Stimulated activated naive B cell treated with anti-CD40 and anti-IgM and Interleukin-4, amounts not matched to agents 10 μg/mL and 1 μg/mL and 100 μg/mL, for 72 hours (primary cell): ENCODE data around the gene TRAPPC12.

ENCODE experiments used
- ATAC-seq, 2 donors: fragments of 150-1000 bp; cut with Tn5 transposase; replicated peaks; 2 replicates each; pipeline ENCODE4 v1.10.0; 2021; ENCODE audit warnings: moderate library complexity in 1 of 2
- DNase-seq: peaks from one replicate; pipeline ENCODE4 v3.0.0; 2021
- H3K27ac Mint-ChIP-seq: one replicate; pipeline ENCODE4 v1.8.0; 2022; ENCODE audit warnings: mild to moderate bottlenecking, mixed read lengths
- H3K27me3 Mint-ChIP-seq, 2 donors: one replicate each; pipeline ENCODE4 v1.8.0; 2022; ENCODE audit warnings: mixed read lengths in 2 of 2
- H3K36me3 Mint-ChIP-seq, 2 donors: one replicate each; pipeline ENCODE4 v1.8.0; 2022; ENCODE audit warnings: mixed read lengths in 2 of 2, mild to moderate bottlenecking in 1 of 2
- H3K4me1 Mint-ChIP-seq, 2 donors: one replicate each; pipeline ENCODE4 v1.8.0; 2022; ENCODE audit warnings: mixed read lengths in 2 of 2, mild to moderate bottlenecking in 1 of 2
- H3K4me3 Mint-ChIP-seq, 2 donors: one replicate each; pipeline ENCODE4 v1.8.0; 2022; ENCODE audit warnings: mild to moderate bottlenecking in 2 of 2, mixed read lengths in 2 of 2, moderate library complexity in 1 of 2
- H3K9me3 Mint-ChIP-seq, 2 donors: one replicate each; pipeline ENCODE4 v1.8.0; 2022; ENCODE audit warnings: mixed read lengths in 2 of 2, mild to moderate bottlenecking in 1 of 2

TRAPPC12 gene

GRCh38 chr2:3463186-3463835 lies 83.8 kb downstream of the TRAPPC12 start:
- DNase-seq (no peak), ATAC-seq (no peak)
- Mint-ChIP-seq H3K27ac (no peak overlapping the region), H3K9me3 (no peaks in the 10 kb centered on the region), H3K27me3 (no peaks in the 10 kb centered on the region), H3K4me1 (peaks cover 5 to 11% of the 10 kb centered on the region in 2 donors), H3K4me3 (no peak overlapping the region), H3K36me3 (peaks cover 20 to 46% of the 10 kb centered on the region in 2 donors)

- ATAC-seq = no peak
- H3K4me3 Mint-ChIP-seq = no peak overlapping the region
- H3K27me3 Mint-ChIP-seq = no peaks in the 10 kb centered on the region
- peak overlapping the region; percentile 56 for H3K27ac Mint-ChIP-seq
- peaks cover 5 to 11% of the 10 kb centered on the region in 2 donors for H3K4me1 Mint-ChIP-seq
- H3K36me3 Mint-ChIP-seq = peaks cover 25 to 48% of the 10 kb centered on the region in 2 donors
- no peak for DNase-seq
- no peaks in the 10 kb centered on the region for H3K9me3 Mint-ChIP-seq
Measured at GRCh38 chr2:3463944-3464343, 84.5 kb downstream of the TRAPPC12 start.

GRCh38 chr2:3464401-3465005 lies 85.0 kb downstream of the TRAPPC12 start:
- Mint-ChIP-seq H3K9me3 (no peaks in the 10 kb centered on the region), H3K27me3 (no peaks in the 10 kb centered on the region), H3K36me3 (peaks cover 25 to 50% of the 10 kb centered on the region in 2 donors), H3K4me1 (peaks cover 5 to 11% of the 10 kb centered on the region in 2 donors), H3K4me3 (no peak overlapping the region), H3K27ac (no peak overlapping the region)
- no peak for DNase-seq
- ATAC-seq = no peak

GRCh38 chr2:3465328-3465727 lies 85.8 kb downstream of the TRAPPC12 start:
- DNase-seq (no peak), ATAC-seq (no peak)
- no peak overlapping the region for H3K27ac Mint-ChIP-seq
- H3K4me3 Mint-ChIP-seq = no peak overlapping the region
- no peaks in the 10 kb centered on the region for H3K9me3 Mint-ChIP-seq
- no peaks in the 10 kb centered on the region for H3K27me3 Mint-ChIP-seq
- peaks cover 32 to 55% of the 10 kb centered on the region in 2 donors for H3K36me3 Mint-ChIP-seq
- peaks cover 5 to 11% of the 10 kb centered on the region in 2 donors for H3K4me1 Mint-ChIP-seq

- no peak for DNase-seq
- H3K27ac Mint-ChIP-seq = no peak overlapping the region
Measured at GRCh38 chr2:3465844-3466481, 86.5 kb downstream of the TRAPPC12 start.

GRCh38 chr2:3466482-3466863 lies 87.0 kb downstream of the TRAPPC12 start:
- Mint-ChIP-seq H3K27ac (no peak overlapping the region), H3K36me3 (peaks cover 36 to 59% of the 10 kb centered on the region in 2 donors), H3K4me3 (no peak overlapping the region), H3K27me3 (no peaks in the 10 kb centered on the region), H3K9me3 (no peaks in the 10 kb centered on the region), H3K4me1 (peaks cover 5 to 7% of the 10 kb centered on the region in 2 donors)
- ATAC-seq (no peak), DNase-seq (no peak)

More at GRCh38 chr2:3465844-3466481, 86.5 kb downstream of the TRAPPC12 start:
- Mint-ChIP-seq H3K36me3 (peaks cover 36 to 55% of the 10 kb centered on the region in 2 donors), H3K27me3 (no peaks in the 10 kb centered on the region), H3K9me3 (no peaks in the 10 kb centered on the region), H3K4me1 (peaks cover 5 to 11% of the 10 kb centered on the region in 2 donors), H3K4me3 (no peak overlapping the region)
- ATAC-seq = no peak

- Mint-ChIP-seq H3K36me3 (peaks cover 41 to 61% of the 10 kb centered on the region in 2 donors), H3K4me3 (no peak overlapping the region), H3K27ac (no peak overlapping the region), H3K9me3 (no peaks in the 10 kb centered on the region), H3K4me1 (peaks cover 2% of the 10 kb centered on the region in 2 donors), H3K27me3 (no peaks in the 10 kb centered on the region)
- ATAC-seq = no peak
- no peak for DNase-seq
Measured at GRCh38 chr2:3466966-3467365, 87.5 kb downstream of the TRAPPC12 start.

GRCh38 chr2:3467654-3468053 lies 88.2 kb downstream of the TRAPPC12 start:
- Mint-ChIP-seq H3K36me3 (peaks cover 48 to 68% of the 10 kb centered on the region in 2 donors), H3K9me3 (no peaks in the 10 kb centered on the region), H3K27ac (peak overlapping the region; percentile 47), H3K27me3 (no peaks in the 10 kb centered on the region), H3K4me1 (no peaks in the 10 kb centered on the region), H3K4me3 (no peak overlapping the region)
- DNase-seq (no peak), ATAC-seq (no peak)

- DNase-seq = no peak
- Mint-ChIP-seq H3K27ac (no peak overlapping the region), H3K27me3 (no peaks in the 10 kb centered on the region), H3K4me3 (no peak overlapping the region), H3K36me3 (peaks cover 52 to 71% of the 10 kb centered on the region in 2 donors), H3K4me1 (no peaks in the 10 kb centered on the region), H3K9me3 (no peaks in the 10 kb centered on the region)
- no peak for ATAC-seq
Measured at GRCh38 chr2:3468296-3468988, 88.9 kb downstream of the TRAPPC12 start.

GRCh38 chr2:3469486-3469885 lies 90.0 kb downstream of the TRAPPC12 start:
- Mint-ChIP-seq H3K27me3 (no peaks in the 10 kb centered on the region), H3K9me3 (no peaks in the 10 kb centered on the region)

GRCh38 chr2:3470166-3470651 lies 90.7 kb downstream of the TRAPPC12 start:
- Mint-ChIP-seq H3K27ac (no peak overlapping the region), H3K27me3 (no peaks in the 10 kb centered on the region), H3K9me3 (no peaks in the 10 kb centered on the region), H3K4me1 (no peaks in the 10 kb centered on the region), H3K4me3 (no peak overlapping the region), H3K36me3 (peaks cover 53 to 69% of the 10 kb centered on the region in 2 donors)
- DNase-seq (no peak), ATAC-seq (no peak)

More at GRCh38 chr2:3469486-3469885, 90.0 kb downstream of the TRAPPC12 start:
- Mint-ChIP-seq H3K4me1 (no peaks in the 10 kb centered on the region), H3K36me3 (peaks cover 49 to 67% of the 10 kb centered on the region in 2 donors), H3K27ac (no peak overlapping the region), H3K4me3 (no peak overlapping the region)
- DNase-seq = no peak
- no peak for ATAC-seq

- ATAC-seq (no peak), DNase-seq (no peak)
- H3K9me3 Mint-ChIP-seq = no peaks in the 10 kb centered on the region
- H3K27me3 Mint-ChIP-seq = no peaks in the 10 kb centered on the region
- H3K27ac Mint-ChIP-seq = no peak overlapping the region
- H3K36me3 Mint-ChIP-seq = peaks cover 57 to 71% of the 10 kb centered on the region in 2 donors
- H3K4me1 Mint-ChIP-seq = no peaks in the 10 kb centered on the region
- no peak overlapping the region for H3K4me3 Mint-ChIP-seq
Measured at GRCh38 chr2:3470856-3471737, 91.6 kb downstream of the TRAPPC12 start.

- no peaks in the 10 kb centered on the region for H3K27me3 Mint-ChIP-seq
Measured at GRCh38 chr2:3472296-3472695, 92.8 kb downstream of the TRAPPC12 start.

More at GRCh38 chr2:3472296-3472695, 92.8 kb downstream of the TRAPPC12 start:
- H3K4me1 Mint-ChIP-seq = no peaks in the 10 kb centered on the region
- DNase-seq = no peak
- ATAC-seq = no peak
- H3K36me3 Mint-ChIP-seq = peaks cover 53 to 64% of the 10 kb centered on the region in 2 donors
- no peak overlapping the region for H3K27ac Mint-ChIP-seq
- no peak overlapping the region for H3K4me3 Mint-ChIP-seq
- no peaks in the 10 kb centered on the region for H3K9me3 Mint-ChIP-seq
